HepG2 (cell line): ENCODE measurements around the gene A3GALT2.

Source experiments
- ATF3 ChIP-seq: sonication (generic); formaldehyde crosslinking; IDR thresholded peaks from 2 replicates; pipeline ENCODE4 v1.4.0; 2020; ENCODE audit warnings: missing genetic modification reagents
- HNRNPLL ChIP-seq: fragments of 200-400 bp; formaldehyde crosslinking; IDR thresholded peaks from 2 replicates; pipeline ENCODE4 v1.6.1; 2017; ENCODE audit warnings: mild to moderate bottlenecking, low read depth, low read length; ENCODE audit not compliant: poor library complexity, severe bottlenecking
- KLF13 ChIP-seq: sonication (generic); formaldehyde crosslinking; IDR thresholded peaks from 2 replicates; pipeline ENCODE4 v1.4.0; 2020; ENCODE audit warnings: mild to moderate bottlenecking, missing genetic modification reagents
- NR1H2 ChIP-seq: sonication (generic); formaldehyde crosslinking; IDR thresholded peaks from 2 replicates; pipeline ENCODE4 v1.8.1; 2022; ENCODE audit warnings: low read depth, missing genetic modification reagents, borderline replicate concordance
- PREB ChIP-seq: sonication (generic); formaldehyde crosslinking; IDR thresholded peaks from 2 replicates; pipeline ENCODE4 v1.4.0; 2020; ENCODE audit warnings: missing genetic modification reagents
- SP4 ChIP-seq: sonication (generic); formaldehyde crosslinking; IDR thresholded peaks from 2 replicates; pipeline ENCODE4 v1.8.1; 2023; ENCODE audit warnings: mild to moderate bottlenecking, missing genetic modification reagents
- TAF1 ChIP-seq: sonication (generic); formaldehyde crosslinking; IDR thresholded peaks from 2 replicates; pipeline ENCODE4 v1.4.0; 2020; ENCODE audit warnings: missing genetic modification reagents
- ZNF672 ChIP-seq: sonication (generic); formaldehyde crosslinking; IDR thresholded peaks from 2 replicates; pipeline ENCODE4 v1.8.1; 2022; ENCODE audit warnings: missing genetic modification reagents

GRCh38 chr1:33299461-33300155 lies 21.3 kb downstream of the A3GALT2 start:
- TF ChIP-seq TAF1 (no peak), NR1H2 (CRISPR knock-in tag) (no peak), PREB (CRISPR knock-in tag) (no peak), SP4 (no peak), ATF3 (CRISPR knock-in tag) (no peak), ZNF672 (CRISPR knock-in tag) (no peak), KLF13 (CRISPR knock-in tag) (no peak), HNRNPLL (no peak)
